NCI-H2227 (cell line): Measurements from ENCODE around the gene SP3.

Experiments used
- DNase-seq: peaks from one replicate; lab custom pipeline; 2025; ENCODE audit not compliant: unreplicated experiment; lab: John Stamatoyannopoulos, UW

Gene SP3

DNA sequence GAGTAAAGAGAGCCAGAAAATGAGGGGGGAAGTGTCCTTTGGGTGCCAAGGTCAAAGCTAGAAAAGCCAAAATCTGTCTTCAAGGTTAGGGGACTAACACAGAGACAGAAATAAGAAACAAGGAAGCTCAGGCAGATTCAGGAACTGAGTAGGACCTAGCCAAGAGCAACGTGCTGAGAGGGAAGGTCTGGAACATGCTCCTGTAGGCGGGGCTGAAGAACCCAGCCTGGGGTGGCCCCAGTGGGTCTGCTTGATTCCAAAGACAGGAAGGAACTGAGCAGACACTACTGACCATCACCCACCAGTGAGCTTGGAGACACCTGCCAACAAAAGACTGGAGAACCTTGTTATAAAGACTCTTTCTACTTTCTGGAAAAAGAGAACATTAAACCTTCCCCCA lies 105.1 kb downstream of the SP3 start:
- no peak for DNase-seq

GRCh38 chr2:173858291-173858731 lies 106.9 kb downstream of the SP3 start:
- DNase-seq, result no peak
